Hepatocyte (in vitro differentiated cells): Measurements from ENCODE around the gene MEP1A.

Source experiments
- EZH2 ChIP-seq: fragments of 200-600 bp; sonication (generic); IDR thresholded peaks from 2 replicates; pipeline ENCODE4 v1.6.1; 2016; ENCODE audit warnings: antibody characterized with exemption, mild to moderate bottlenecking, borderline replicate concordance
- EZH2phosphoT487 ChIP-seq: fragments of 200-600 bp; sonication (generic); IDR thresholded peaks from one replicate; pipeline ENCODE4 v1.6.1; 2018; ENCODE audit warnings: antibody characterized with exemption, mild to moderate bottlenecking, low read depth, moderate library complexity; ENCODE audit not compliant: unreplicated experiment, severe bottlenecking
- TF ChIP-seq, protein P1 (sequence below): fragments of 200-600 bp; sonication (generic); IDR thresholded peaks from 2 replicates; pipeline ENCODE4 v1.5.1; 2016; ENCODE audit warnings: antibody characterized with exemption, mild to moderate bottlenecking; ENCODE audit not compliant: poor library complexity

DNA sequence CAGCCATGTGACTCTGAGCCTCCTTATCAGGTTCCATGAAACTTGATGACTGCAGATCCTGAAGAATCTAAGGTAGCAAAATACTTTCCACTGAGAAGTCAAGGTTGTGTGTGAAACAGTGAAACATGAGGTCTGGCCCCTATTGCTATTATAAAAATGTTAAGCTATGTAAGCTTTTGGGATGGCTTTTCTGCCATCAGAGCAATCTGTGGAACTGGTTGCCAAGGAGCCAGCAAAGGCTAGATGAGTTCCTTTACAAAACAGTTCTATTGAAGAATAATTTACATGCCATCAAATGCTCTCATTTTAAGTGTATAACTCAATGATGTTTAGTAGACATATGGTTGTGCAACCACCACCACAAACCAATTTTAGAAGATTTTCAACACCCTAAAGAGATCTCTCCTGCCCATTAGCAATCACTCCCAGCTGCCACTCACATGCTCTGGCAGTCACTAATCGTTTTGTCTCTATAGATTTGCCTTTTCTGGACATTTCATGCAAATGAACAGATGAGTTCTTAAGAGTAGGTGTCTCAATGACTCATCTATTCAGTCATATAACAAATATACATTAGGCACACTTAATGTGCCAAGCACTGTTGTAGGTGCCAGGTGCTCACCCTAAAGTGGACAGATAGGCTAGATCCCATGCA is 19.9 kb upstream of the MEP1A start:
- TF ChIP-seq EZH2phosphoT487 (no peak), EZH2 (no peak)
- TF ChIP-seq, protein P1, sequence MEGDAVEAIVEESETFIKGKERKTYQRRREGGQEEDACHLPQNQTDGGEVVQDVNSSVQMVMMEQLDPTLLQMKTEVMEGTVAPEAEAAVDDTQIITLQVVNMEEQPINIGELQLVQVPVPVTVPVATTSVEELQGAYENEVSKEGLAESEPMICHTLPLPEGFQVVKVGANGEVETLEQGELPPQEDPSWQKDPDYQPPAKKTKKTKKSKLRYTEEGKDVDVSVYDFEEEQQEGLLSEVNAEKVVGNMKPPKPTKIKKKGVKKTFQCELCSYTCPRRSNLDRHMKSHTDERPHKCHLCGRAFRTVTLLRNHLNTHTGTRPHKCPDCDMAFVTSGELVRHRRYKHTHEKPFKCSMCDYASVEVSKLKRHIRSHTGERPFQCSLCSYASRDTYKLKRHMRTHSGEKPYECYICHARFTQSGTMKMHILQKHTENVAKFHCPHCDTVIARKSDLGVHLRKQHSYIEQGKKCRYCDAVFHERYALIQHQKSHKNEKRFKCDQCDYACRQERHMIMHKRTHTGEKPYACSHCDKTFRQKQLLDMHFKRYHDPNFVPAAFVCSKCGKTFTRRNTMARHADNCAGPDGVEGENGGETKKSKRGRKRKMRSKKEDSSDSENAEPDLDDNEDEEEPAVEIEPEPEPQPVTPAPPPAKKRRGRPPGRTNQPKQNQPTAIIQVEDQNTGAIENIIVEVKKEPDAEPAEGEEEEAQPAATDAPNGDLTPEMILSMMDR: no peak
